ENCODE results near the gene KCNJ6. TPM values are rescaled to one million over a fixed set of nuclear protein-coding genes. Genes with fewer than 3 reads are reported as not detected.

KCNJ6 gene
- total and polyA plus RNA-seq, 2 of the 8 experiments (the other 6 are each of a cell fraction or from before 2014, with no cell fraction given): 0.51 to 1.2 TPM

GRCh38 chr21:37615962-37616361 lies 300.3 kb downstream of the KCNJ6 start:
- Histone ChIP-seq H3K79me2 (ENCODE audit: control insufficient read depth in 1 of 2, insufficient read depth in 2 of 2, low read length in 2 of 2) (no peaks in the 10 kb centered on the region), H2BK12ac (ENCODE audit: low read depth, low read length) (no peak overlapping the region; the same call in 1 of the 2 replicates), H3K9me3 (ENCODE audit: insufficient read depth in 2 of 2, low read depth in 1 of 2, low read length in 1 of 2) (peaks cover 3 to 4% of the 10 kb centered on the region in 2 experiments; a peak in 2 of 4 replicates), H4K8ac (ENCODE audit: extremely low read depth, insufficient read depth, low read length) (no peak overlapping the region), H3K23ac (ENCODE audit: insufficient read length) (no peak overlapping the region), H2AFZ (ENCODE audit: low read length) (no peak overlapping the region), H3K27me3 (replicated peaks in 1 of 4; ENCODE audit: control insufficient read depth in 3 of 4, extremely low read depth in 1 of 4, insufficient read depth in 3 of 4, low read length in 3 of 4) (no peaks in the 10 kb centered on the region), H3K4ac (replicated peaks; ENCODE audit: insufficient read length, low read depth, low read length) (no peak overlapping the region), H3K36me3 (ENCODE audit: control insufficient read depth in 2 of 4, insufficient read depth in 4 of 4, low read length in 3 of 4) (no peaks in the 10 kb centered on the region), H3K4me3 (ENCODE audit: extremely low read depth in 1 of 4, insufficient read depth in 2 of 4, low read depth in 3 of 4, low read length in 4 of 4) (no peak overlapping the region), H4K91ac (replicated peaks; ENCODE audit: insufficient read length, low read length) (no peak overlapping the region), H4K5ac (ENCODE audit: insufficient read length, low read depth, low read length) (no peak overlapping the region), H3K23me2 (ENCODE audit: low read depth, low read length) (peaks cover 3% of the 10 kb centered on the region), H2BK15ac (ENCODE audit: low read length) (no peak overlapping the region), H4K20me1 (replicated peaks in 1 of 2; ENCODE audit: control insufficient read depth in 1 of 2, insufficient read depth in 2 of 2, low read length in 2 of 2) (peaks cover 0 to 2% of the 10 kb centered on the region in 2 experiments), H2BK120ac (replicated peaks; ENCODE audit: low read depth, low read length) (no peak overlapping the region), H2BK5ac (ENCODE audit: low read depth, low read length) (no peak overlapping the region), H3K9ac (replicated peaks in 1 of 4; ENCODE audit: extremely low read depth in 1 of 4, low read depth in 3 of 4, low read length in 3 of 4) (no peak overlapping the region), H3K14ac (ENCODE audit: insufficient read length) (no peak overlapping the region), H2BK20ac (ENCODE audit: low read length) (peak overlapping the region; percentile 40; the same call in 1 of the 2 replicates), H3K27ac (ENCODE audit: low read depth, low read length) (no peak overlapping the region), H3K18ac (ENCODE audit: extremely low read depth, low read length) (no peak overlapping the region), H3K4me1 (replicated peaks in 1 of 4; ENCODE audit: control insufficient read depth in 3 of 4, insufficient read depth in 4 of 4, low read length in 3 of 4) (no peaks in the 10 kb centered on the region), H3K79me1 (ENCODE audit: low read depth, low read length) (no peaks in the 10 kb centered on the region), H3K56ac (replicated peaks; ENCODE audit: insufficient read length, low read depth, low read length) (no peak overlapping the region), H3K4me2 (ENCODE audit: insufficient read depth in 1 of 2, low read depth in 2 of 2, low read length in 2 of 2) (no peak overlapping the region), H2AK5ac (ENCODE audit: low read depth, low read length) (no peak overlapping the region)
- ChIA-PET CTCF (ENCODE audit: partially characterized antibody) (no interaction called here), POLR2A (ENCODE audit: partially characterized antibody) (interaction anchor here (0.9 kb wide), 1 partner anchor 23 kb away, joined by 5 read pairs; no protein-coding TSS in a partner anchor)
- FAIRE-seq (no peak), DNase-seq (ENCODE audit: low read depth in 1 of 2, low spot score in 2 of 2) (no peak)
- TF ChIP-seq, protein P1, sequence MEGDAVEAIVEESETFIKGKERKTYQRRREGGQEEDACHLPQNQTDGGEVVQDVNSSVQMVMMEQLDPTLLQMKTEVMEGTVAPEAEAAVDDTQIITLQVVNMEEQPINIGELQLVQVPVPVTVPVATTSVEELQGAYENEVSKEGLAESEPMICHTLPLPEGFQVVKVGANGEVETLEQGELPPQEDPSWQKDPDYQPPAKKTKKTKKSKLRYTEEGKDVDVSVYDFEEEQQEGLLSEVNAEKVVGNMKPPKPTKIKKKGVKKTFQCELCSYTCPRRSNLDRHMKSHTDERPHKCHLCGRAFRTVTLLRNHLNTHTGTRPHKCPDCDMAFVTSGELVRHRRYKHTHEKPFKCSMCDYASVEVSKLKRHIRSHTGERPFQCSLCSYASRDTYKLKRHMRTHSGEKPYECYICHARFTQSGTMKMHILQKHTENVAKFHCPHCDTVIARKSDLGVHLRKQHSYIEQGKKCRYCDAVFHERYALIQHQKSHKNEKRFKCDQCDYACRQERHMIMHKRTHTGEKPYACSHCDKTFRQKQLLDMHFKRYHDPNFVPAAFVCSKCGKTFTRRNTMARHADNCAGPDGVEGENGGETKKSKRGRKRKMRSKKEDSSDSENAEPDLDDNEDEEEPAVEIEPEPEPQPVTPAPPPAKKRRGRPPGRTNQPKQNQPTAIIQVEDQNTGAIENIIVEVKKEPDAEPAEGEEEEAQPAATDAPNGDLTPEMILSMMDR (IDR thresholded peaks at IDR 0.05; ENCODE audit: control extremely low read depth in 1 of 3, insufficient read depth in 1 of 3, low read depth in 1 of 3, low read length in 3 of 3): no peak
- TF ChIP-seq BACH1 (IDR thresholded peaks at IDR 0.05; ENCODE audit: low read length) (no peak), BCL11A (IDR thresholded peaks at IDR 0.05; ENCODE audit: low read depth in 2 of 2, low read length in 2 of 2) (no peak), USF2 (IDR thresholded peaks at IDR 0.05; ENCODE audit: low read length) (no peak)
- WGBS, 2 experiments (ENCODE audit: extremely low coverage in 1 of 2, insufficient coverage in 1 of 2, insufficient read length in 1 of 2, insufficient replicate concordance in 2 of 2, low coverage in 1 of 2, low lambda C conversion rate in 2 of 2, missing lambda C conversion rate in 1 of 2): 98% methylated on average over 6 of the region's 6 CpGs; no CpG with 5 or more reads in 1 of the 2 experiments
